Stimulated activated CD4-positive, alpha-beta T cell treated with anti-CD3 and anti-CD28 coated beads, Interleukin-4, amount 100 ng/mL, for 4 hours (primary cell): ENCODE data around the gene IFNG.
A peak's percentile ranks its signal among the peaks of the same experiment; 100 is the strongest.
"Not testable (repeated sequence)": the region's sequence is repeated elsewhere in the genome, so short reads cannot be mapped to it uniquely, and the experiment has no call there.

Experiments used
- DNase-seq, 2 experiments: peaks; one replicate each; pipeline ENCODE4 v3.0.0-alpha.2; 2020

Gene IFNG

GRCh38 chr12:68159681-68160304, at the start of gene IFNG:
TSS of gene IFNG (minus strand) at chr12:68159740. CDS start at chr12:68159615, 125 bp downstream.
- no peak for DNase-seq

DNA sequence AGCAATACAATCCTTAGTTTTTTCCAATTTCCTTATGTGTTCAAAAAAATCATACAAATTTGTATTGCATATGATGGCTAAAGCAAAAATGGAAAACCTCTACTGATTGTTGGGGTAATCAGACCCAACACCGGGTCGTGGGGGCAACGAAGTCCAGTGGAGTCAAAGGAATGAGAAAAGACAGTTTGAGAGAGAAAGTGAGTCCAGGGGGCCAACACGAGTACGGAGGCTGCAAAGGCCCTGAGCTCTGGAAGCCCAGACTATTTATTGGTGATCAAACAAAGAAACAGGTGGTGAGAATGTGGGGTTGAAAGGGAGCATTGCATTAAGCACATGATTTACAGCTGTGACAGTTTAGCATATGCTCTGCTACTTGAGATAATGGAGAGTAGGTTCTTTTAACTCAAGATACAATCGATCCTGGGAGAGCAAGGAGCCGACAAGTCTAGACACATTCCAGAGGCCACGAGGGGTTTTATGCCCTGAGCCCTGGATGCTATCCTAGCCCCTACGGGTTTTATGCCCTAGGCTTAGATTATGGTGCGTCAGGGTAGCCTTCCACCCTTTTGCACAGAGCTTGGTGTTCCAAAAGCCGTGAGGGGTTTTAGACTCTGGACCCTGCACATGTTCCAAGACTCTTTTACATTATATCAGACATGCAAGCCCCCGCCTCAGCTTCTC, 49.6 kb upstream of the IFNG start:
- DNase-seq, result not testable (repeated sequence)

DNA sequence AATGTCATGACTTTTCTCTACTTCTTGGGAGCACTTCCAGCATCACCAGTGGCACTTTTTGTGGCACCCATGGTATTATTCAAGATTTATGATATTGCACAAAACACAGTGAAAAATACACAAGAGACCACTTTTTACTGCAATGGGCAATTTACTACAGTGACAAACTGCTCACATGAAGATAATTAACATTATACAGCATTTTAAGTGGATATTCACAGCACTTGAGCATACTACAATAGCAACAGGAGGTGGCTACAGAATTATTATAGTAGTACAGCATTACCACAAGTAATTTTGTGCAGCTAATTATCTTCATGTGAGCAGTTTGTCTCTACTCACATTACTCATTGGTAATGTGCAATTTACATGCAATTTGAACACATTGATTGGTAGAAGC, 47.7 kb upstream of the IFNG start:
- DNase-seq, result no peak

DNA sequence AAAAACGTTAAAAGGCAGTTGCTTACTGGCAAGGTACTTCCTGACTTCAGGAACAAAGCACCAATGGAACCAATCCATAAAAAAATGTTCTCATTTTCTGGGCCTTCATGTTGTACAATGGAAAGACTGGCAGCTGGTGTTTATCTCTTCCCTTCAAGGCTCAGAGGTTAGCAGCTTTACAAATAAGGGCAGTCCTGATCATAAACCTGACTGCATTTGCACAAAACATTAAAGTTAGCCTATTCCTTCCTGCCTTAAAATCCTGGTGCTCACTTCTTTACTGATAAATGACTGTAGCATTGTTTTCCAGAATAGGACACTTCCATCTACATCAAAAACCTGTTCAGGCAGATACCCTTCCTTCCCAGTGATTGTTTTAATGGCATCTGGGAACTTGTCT, 46.9 kb upstream of the IFNG start:
- no peak for DNase-seq

GRCh38 chr12:68203460-68203875, 43.9 kb upstream of the IFNG start:
- no peak for DNase-seq

GRCh38 chr12:68200854-68201253, 41.3 kb upstream of the IFNG start:
- no peak for DNase-seq

GRCh38 chr12:68199127-68199526, 39.6 kb upstream of the IFNG start:
- no peak for DNase-seq

GRCh38 chr12:68198507-68199086, 39.1 kb upstream of the IFNG start:
- DNase-seq, result no peak

DNA sequence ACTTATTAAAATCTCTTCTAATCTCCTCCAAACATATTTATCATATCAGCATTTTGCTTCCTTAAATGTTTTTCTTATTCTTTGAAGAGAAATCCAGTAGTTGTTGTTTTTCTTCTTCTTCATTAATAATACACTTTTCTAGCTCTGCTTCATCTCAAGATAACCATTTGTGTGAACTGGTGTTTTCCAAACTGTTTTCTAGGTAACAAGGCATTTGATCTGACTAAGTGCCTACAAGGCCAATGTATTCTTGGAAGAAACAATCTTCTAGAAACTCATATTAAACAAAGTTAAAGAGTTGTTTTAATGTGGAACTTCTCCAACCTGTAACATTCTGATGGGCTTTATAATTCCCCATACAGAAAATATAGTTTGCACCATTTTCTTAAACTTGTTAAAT, 30.8 kb upstream of the IFNG start:
- no peak for DNase-seq

DNA sequence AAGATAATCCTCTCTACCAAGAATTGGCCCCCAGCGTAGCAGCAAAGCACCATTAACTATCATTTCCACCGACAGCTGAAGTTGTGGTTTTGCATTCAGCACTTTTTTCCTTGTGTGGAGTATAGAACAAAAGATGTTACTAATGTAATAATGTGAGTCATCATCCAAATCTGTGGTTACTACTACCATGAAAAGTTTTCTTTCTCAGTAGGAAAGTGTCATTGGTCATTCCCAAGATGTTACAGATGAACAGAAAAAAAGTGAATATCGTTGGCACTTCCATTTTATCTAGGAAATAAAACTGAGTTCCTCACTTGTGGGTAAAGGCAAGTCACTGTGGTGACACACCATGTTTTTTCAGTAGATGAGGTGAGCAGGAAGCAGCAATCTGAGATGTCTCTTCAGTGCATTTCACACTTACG, 30.3 kb upstream of the IFNG start:
- DNase-seq, result peak; percentile 12 to 56

DNA sequence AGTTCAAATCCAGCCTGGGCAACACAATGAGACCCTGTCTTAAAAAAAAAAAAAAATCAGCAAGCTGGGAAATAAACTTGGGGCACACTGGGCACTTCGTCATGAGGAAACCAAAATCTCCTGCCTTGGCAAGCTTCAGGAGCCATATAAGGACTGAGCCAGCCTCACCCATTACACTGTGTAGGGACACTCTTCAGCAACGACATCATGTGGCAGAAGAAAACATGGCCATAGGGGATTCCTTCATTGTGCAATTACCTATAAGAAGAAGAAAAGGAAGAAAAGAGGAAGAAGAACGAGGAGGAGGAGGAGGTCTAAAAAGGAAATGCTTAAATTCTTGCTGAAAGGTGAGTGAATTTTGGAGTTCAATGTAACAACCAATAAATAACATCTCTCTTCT, 26.1 kb upstream of the IFNG start:
- no peak for DNase-seq

- DNase-seq, result peak in 1 of 2 experiments; percentile 35
These were observed 21.5 kb upstream of the IFNG start for GRCh38 chr12:68180792-68181744.

GRCh38 chr12:68178774-68179439, 19.4 kb upstream of the IFNG start:
- DNase-seq, result no peak

GRCh38 chr12:68178184-68178583, 18.6 kb upstream of the IFNG start:
- no peak for DNase-seq

DNA sequence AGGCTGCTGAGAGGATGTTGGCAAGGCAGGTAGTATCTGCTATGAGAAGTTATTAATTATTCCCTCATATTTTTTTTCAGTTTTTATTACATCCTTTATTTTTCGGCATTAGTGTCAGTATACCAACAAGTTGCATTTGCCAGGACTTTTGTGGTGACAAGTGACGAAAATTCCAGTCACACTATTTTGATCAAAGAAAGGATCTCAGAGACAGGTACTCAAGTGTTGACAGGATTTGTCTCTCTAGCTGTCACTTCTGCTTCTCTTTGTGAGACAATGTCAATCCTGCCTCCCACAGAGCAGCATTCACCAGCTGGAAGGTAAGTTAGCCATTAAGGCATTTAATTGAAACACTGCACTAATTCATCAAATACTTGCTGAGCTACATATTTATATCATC, 18.0 kb upstream of the IFNG start:
- no peak for DNase-seq

DNA sequence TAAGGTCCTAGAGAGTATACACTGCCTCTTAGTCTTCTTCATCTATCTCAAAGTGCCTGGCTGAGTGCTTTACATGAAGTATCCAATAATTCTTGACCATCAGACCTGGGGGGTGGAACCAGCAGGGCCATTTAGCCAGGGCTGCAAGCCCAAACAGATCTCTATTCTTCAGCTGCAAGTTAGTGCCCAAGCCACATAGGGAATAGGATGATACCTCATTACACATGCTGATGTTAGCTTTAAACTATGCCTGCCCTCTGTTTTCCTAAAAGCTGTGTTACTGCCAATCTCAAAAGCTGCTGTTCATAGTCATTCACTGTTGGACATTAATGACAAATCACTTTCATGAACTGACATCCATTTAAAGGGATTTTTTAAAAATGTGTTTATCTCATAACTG, 16.7 kb upstream of the IFNG start:
- DNase-seq, result no peak

DNA sequence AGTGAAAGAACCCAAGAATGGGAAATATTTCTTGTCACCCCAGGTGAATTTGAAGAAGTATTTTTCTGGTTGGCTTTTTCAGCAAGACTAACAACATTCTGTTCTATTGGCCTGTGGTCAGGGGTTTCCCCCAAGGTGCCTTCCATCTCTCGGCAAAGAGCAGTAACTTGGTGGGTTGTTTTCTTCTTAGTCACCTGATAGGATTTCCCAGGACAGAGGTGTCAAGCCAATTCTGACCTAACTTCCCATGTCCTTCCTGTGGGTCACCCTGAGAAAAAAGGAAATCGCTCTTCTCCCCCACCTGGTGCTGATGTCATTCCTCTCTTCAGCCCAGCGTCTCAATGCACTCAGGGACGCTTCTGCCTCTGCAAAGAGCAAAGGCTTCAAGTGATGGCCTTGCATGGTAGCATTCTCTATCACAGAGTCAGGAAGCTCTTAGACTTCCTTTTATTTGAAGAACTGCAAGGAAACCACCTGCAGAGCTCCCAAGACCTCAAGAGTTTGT, 16.1 kb upstream of the IFNG start:
- DNase-seq, result peak; percentile 18 to 65

DNA sequence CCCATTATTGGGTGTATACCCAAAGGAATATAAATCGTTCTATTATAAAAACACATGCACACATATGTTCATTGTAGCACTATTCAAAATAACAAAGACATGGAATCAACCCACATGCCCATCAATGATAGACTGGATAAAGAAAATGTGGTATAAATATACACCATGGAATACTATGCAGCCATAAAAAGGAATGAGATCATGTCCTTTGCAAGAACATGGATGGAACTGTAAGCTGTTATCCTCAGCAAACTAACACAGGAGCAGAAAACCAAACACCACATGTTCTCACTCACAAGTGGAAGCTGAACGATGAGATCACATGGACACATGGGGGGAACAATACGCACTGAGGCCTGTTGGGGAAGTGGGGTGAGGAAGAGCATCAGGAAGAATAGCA, 15.2 kb upstream of the IFNG start:
- not testable (repeated sequence) for DNase-seq

DNA sequence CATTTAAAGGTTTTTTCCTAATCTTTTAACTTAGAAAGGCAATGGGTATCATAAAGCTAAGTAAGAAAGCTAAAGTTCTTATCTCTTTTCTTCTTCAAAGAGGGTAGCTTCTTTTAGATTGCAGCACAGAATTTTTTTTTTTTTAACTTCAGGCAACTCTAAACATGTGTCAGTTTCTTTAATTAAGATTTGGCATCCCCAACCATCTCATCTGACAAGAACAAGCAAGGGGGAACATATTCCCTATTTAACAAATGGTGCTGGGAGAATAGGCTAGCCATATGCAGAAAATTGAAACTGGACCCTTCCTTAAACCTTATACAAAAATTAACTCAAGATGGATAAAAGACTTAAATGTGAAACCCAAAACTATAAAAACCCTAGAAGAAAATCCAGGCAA, 14.3 kb upstream of the IFNG start:
- no peak for DNase-seq

DNA sequence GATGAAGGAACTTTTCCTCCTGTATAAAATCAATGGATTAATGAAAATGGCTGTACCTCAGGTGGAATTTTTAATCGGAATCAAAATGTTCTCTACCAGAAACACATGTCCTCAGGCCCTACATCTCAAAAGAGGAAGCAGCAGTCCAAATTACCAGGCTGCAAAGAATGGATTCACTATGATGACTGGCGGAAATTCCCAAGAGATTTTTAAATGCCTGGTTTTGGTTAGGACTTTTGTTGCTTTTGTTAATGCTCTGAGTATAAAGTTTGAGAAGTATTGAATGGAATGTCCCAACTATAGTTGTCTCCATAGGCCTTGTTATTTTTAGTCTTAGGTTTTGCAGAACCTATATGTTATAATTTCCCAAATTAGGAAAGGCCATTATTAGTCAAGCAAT, 11.2 kb upstream of the IFNG start:
- DNase-seq, result no peak

- no peak for DNase-seq
These were observed 9.8 kb upstream of the IFNG start for GRCh38 chr12:68169213-68169889.

GRCh38 chr12:68166317-68166831, 6.8 kb upstream of the IFNG start:
- no peak for DNase-seq
